CD14-positive monocyte (primary cell): ENCODE results near the gene EP400. TPM values are rescaled to one million over a fixed set of nuclear protein-coding genes. Genes with fewer than 3 reads are reported as not detected.

Experiments
- DNase-seq, 3 donors: peaks; one replicate each; pipeline ENCODE4 v3.0.0-alpha.2; 2011 to 2022
- H2AFZ ChIP-seq: 2 replicates; pipeline ENCODE4 v1.6.0; 2012; ENCODE audit warnings: mild to moderate bottlenecking, low read depth, low read length, inconsistent platforms; ENCODE audit not compliant: insufficient read depth, poor library complexity, severe bottlenecking
- H3K27ac ChIP-seq, 2 donors: 1 replicate in 1 of 2; 2 replicates in 1 of 2; pipeline ENCODE4 v1.5.1; 2012 to 2013; ENCODE audit warnings: low read length in 2 of 2, control low read depth in 1 of 2, inconsistent platforms in 1 of 2, low read depth in 1 of 2, mild to moderate bottlenecking in 1 of 2
- H3K27me3 ChIP-seq, 2 donors: one replicate each; pipeline versions ENCODE4 v1.6.0 to v1.6.1; 2011 to 2013; ENCODE audit warnings: low read length in 2 of 2; ENCODE audit not compliant: control insufficient read depth in 2 of 2, insufficient read depth in 2 of 2
- H3K36me3 ChIP-seq, 2 donors: replicated peaks in 1 of 2; 1 replicate in 1 of 2; 2 replicates in 1 of 2; pipeline versions ENCODE4 v1.5.1 to v1.6.1; 2012 to 2013; ENCODE audit warnings: low read length in 2 of 2, control low read depth in 1 of 2, inconsistent platforms in 1 of 2, mild to moderate bottlenecking in 1 of 2; ENCODE audit not compliant: insufficient read depth in 2 of 2, control insufficient read depth in 1 of 2
- H3K4me1 ChIP-seq, 2 donors: 1 replicate in 1 of 2; 2 replicates in 1 of 2; pipeline versions ENCODE4 v1.5.1 to v1.6.1; 2012 to 2013; ENCODE audit warnings: low read length in 2 of 2, control low read depth in 1 of 2, inconsistent platforms in 1 of 2, mild to moderate bottlenecking in 1 of 2, moderate library complexity in 1 of 2; ENCODE audit not compliant: insufficient read depth in 2 of 2, control insufficient read depth in 1 of 2
- H3K4me2 ChIP-seq: replicated peaks from 2 replicates; pipeline ENCODE3; 2012; ENCODE audit warnings: low read length, moderate library complexity, mild to moderate bottlenecking; ENCODE audit not compliant: poor library complexity, severe bottlenecking; ENCODE audit errors: extremely low read depth
- H3K4me3 ChIP-seq, 3 experiments: fragments of 200-600 bp in 1 of 3; sonication (generic) in 1 of 3; replicated peaks in 1 of 3; 1 replicate in 2 of 3; 2 replicates in 1 of 3; pipeline ENCODE4 v1.5.1; 2011 to 2013; ENCODE audit warnings: low read length in 3 of 3, mild to moderate bottlenecking in 3 of 3, control low read depth in 2 of 3, low read depth in 2 of 3, inconsistent platforms in 1 of 3, moderate library complexity in 1 of 3
- H3K79me2 ChIP-seq: 2 replicates; pipeline ENCODE4 v1.6.0; 2012; ENCODE audit warnings: mild to moderate bottlenecking, control low read depth, inconsistent platforms, low read length, moderate library complexity; ENCODE audit not compliant: insufficient read depth
- H3K9ac ChIP-seq: 2 replicates; pipeline ENCODE4 v1.6.0; 2017; ENCODE audit warnings: low read length, mild to moderate bottlenecking; ENCODE audit not compliant: insufficient read depth, poor library complexity, severe bottlenecking
- H3K9me3 ChIP-seq, 2 donors: replicated peaks in 1 of 2; 1 replicate in 1 of 2; 2 replicates in 1 of 2; pipeline versions ENCODE4 v1.5.1 to v1.6.1; 2012 to 2013; ENCODE audit warnings: low read length in 2 of 2, control low read depth in 1 of 2; ENCODE audit not compliant: control insufficient read depth in 1 of 2, insufficient read depth in 1 of 2
- H4K20me1 ChIP-seq: 2 replicates; pipeline ENCODE4 v1.6.0; 2012; ENCODE audit warnings: mild to moderate bottlenecking, low read length, control low read depth, moderate library complexity; ENCODE audit not compliant: insufficient read depth
- H3K27ac Mint-ChIP-seq, 7 donors: one replicate each; pipeline ENCODE4 v1.8.0; 2020; ENCODE audit warnings: mild to moderate bottlenecking in 7 of 7, mixed read lengths in 7 of 7, moderate library complexity in 6 of 7, inconsistent platforms in 2 of 7
- H3K27me3 Mint-ChIP-seq, 3 donors: one replicate each; pipeline ENCODE4 v1.8.0; 2021 to 2022; ENCODE audit warnings: low read depth in 3 of 3, mild to moderate bottlenecking in 3 of 3, mixed read lengths in 3 of 3, moderate library complexity in 3 of 3, inconsistent platforms in 1 of 3
- H3K36me3 Mint-ChIP-seq, 2 donors: one replicate each; pipeline ENCODE4 v1.8.0; 2020; ENCODE audit warnings: mixed read lengths in 2 of 2, inconsistent platforms in 1 of 2, mild to moderate bottlenecking in 1 of 2
- H3K4me1 Mint-ChIP-seq: one replicate; pipeline ENCODE4 v1.8.0; 2020; ENCODE audit warnings: mild to moderate bottlenecking, mixed read lengths
- H3K4me3 Mint-ChIP-seq, 2 donors: one replicate each; pipeline ENCODE4 v1.8.0; 2020; ENCODE audit warnings: mild to moderate bottlenecking in 2 of 2, mixed read lengths in 2 of 2, moderate library complexity in 1 of 2
- H3K9me3 Mint-ChIP-seq, 7 donors: one replicate each; pipeline ENCODE4 v1.8.0; 2020 to 2022; ENCODE audit warnings: mixed read lengths in 7 of 7, mild to moderate bottlenecking in 6 of 7, moderate library complexity in 6 of 7, inconsistent platforms in 2 of 7
- CTCF ChIP-seq: fragments of 200-600 bp; IDR thresholded peaks from one replicate; pipeline ENCODE4 v1.8.0; 2022; ENCODE audit warnings: antibody characterized with exemption, mild to moderate bottlenecking
- WGBS: methylation state at CpG from one replicate; pipeline ENCODE4 v1.1.5; 2013; ENCODE audit warnings: missing lambda C conversion rate; ENCODE audit not compliant: insufficient coverage; 5-methylcytosine and 5-hydroxymethylcytosine counted together
- intact Hi-C, 2 donors: fragments of 100-400 bp; cut with micrococcal nuclease; formaldehyde crosslinking; loops; one replicate each; pipeline versions ENCODE4 v1.15.0 to v1.15.1; 2023
- polyA plus RNA-seq, 3 donors: library from polyadenylated mRNA; depleted of rRNA in 1 of 3; unstranded in 2 of 3; stranded (reverse) in 1 of 3; fragments of 300-500 nt in 2 of 3; fragments of >200 nt in 1 of 3; fragmentation: Illumina TruSeq in 2 of 3; gene quantifications; 1 replicate in 2 of 3; 2 replicates in 1 of 3; pipeline ENCODE4 v1.2.3, GENCODE V29; 2012 to 2021

Gene EP400
- polyA plus RNA-seq, 3 donors: 0.65 to 12.1 (median 0.81) TPM

GRCh38 chr12:132021965-132022364 is 72.2 kb downstream of the EP400 start:
- no peaks in the 10 kb centered on the region for H3K9me3 Mint-ChIP-seq
- Histone ChIP-seq H3K36me3 (peaks cover 93 to 100% of the 10 kb centered on the region in 2 donors), H2AFZ (no peak overlapping the region), H3K9me3 (no peaks in the 10 kb centered on the region), H3K27ac (no peak overlapping the region), H4K20me1 (no peaks in the 10 kb centered on the region), H3K4me3 (no peak overlapping the region), H3K4me2 (no peak overlapping the region), H3K79me2 (no peaks in the 10 kb centered on the region), H3K9ac (no peak overlapping the region), H3K4me1 (no peaks in the 10 kb centered on the region), H3K27me3 (no peaks in the 10 kb centered on the region)
- peaks cover 7% of the 10 kb centered on the region for H3K4me1 Mint-ChIP-seq
- H3K27me3 Mint-ChIP-seq: peaks cover 0 to 1% (median 0%) of the 10 kb centered on the region in 3 donors
- intact Hi-C loops: no loop called here
- no peak for TF ChIP-seq CTCF
- no peak for DNase-seq
- peaks cover 82 to 96% of the 10 kb centered on the region in 2 donors for H3K36me3 Mint-ChIP-seq
- WGBS: no CpG with 5 or more reads among the region's 2 CpGs
- no peak overlapping the region for H3K4me3 Mint-ChIP-seq
- H3K27ac Mint-ChIP-seq: peak overlapping the region in 2 of 7 donors; percentile 9 to 56

- H3K79me2 ChIP-seq: no peaks in the 10 kb centered on the region
- H3K36me3 Mint-ChIP-seq: peaks cover 82 to 96% of the 10 kb centered on the region in 2 donors
- no peak for TF ChIP-seq CTCF
Measured at GRCh38 chr12:132023658-132024057, 73.9 kb downstream of the EP400 start.

More at GRCh38 chr12:132023658-132024057, 73.9 kb downstream of the EP400 start:
- H3K4me3 Mint-ChIP-seq: no peak overlapping the region
- no peak overlapping the region for H2AFZ ChIP-seq
- peaks cover 7% of the 10 kb centered on the region for H3K4me1 Mint-ChIP-seq
- no peaks in the 10 kb centered on the region for H3K27me3 ChIP-seq
- peak overlapping the region in 1 of 7 donors; percentile 52 for H3K27ac Mint-ChIP-seq
- no peaks in the 10 kb centered on the region for H3K9me3 Mint-ChIP-seq
- H3K27me3 Mint-ChIP-seq: peaks cover 0 to 1% (median 0%) of the 10 kb centered on the region in 3 donors
- no peak for DNase-seq
- H3K9me3 ChIP-seq: no peaks in the 10 kb centered on the region
- H3K4me3 ChIP-seq: no peak overlapping the region
- intact Hi-C loops: no loop called here
- peaks cover 93 to 100% of the 10 kb centered on the region in 2 donors for H3K36me3 ChIP-seq
- H3K27ac ChIP-seq: no peak overlapping the region
- WGBS: 99% methylated on average over 7 of the region's 11 CpGs
- no peak overlapping the region for H3K9ac ChIP-seq
- no peak overlapping the region for H3K4me2 ChIP-seq
- H4K20me1 ChIP-seq: no peaks in the 10 kb centered on the region
- H3K4me1 ChIP-seq: no peaks in the 10 kb centered on the region
